GM19351 (cell line): ENCODE data around the gene COL12A1.

Source experiments
- ATAC-seq: cut with Tn5 transposase; IDR thresholded peaks from one replicate; pipeline ENCODE4 v1.9.1; 2021; ENCODE audit warnings: mild to moderate bottlenecking, moderate library complexity; ENCODE audit not compliant: unreplicated experiment

COL12A1 gene

GRCh38 chr6:75145976-75146375 lies 59.9 kb downstream of the COL12A1 start:
- no peak for ATAC-seq

GRCh38 chr6:75145211-75145610 lies 60.6 kb downstream of the COL12A1 start:
- no peak for ATAC-seq

GRCh38 chr6:75144386-75144785 lies 61.5 kb downstream of the COL12A1 start:
- ATAC-seq, result no peak

DNA sequence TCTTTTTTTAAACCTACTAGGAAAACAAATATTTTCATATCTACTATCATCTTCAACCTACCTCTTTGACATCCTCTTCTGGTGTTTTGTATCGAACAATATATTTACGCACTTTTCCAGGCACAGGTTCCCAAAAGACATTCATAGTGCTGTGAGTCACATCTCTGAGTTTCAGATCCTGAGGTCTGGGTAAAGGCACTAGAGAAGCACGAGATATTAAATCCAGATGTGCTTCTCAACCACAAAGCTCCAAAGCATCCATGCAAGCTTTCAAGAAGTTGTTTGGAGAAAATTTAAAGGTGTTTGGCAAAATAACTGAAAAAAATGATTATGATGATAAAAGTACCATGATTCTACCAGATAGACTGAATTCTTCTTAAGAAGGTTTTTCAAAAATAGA lies 62.7 kb downstream of the COL12A1 start:
- no peak for ATAC-seq

DNA sequence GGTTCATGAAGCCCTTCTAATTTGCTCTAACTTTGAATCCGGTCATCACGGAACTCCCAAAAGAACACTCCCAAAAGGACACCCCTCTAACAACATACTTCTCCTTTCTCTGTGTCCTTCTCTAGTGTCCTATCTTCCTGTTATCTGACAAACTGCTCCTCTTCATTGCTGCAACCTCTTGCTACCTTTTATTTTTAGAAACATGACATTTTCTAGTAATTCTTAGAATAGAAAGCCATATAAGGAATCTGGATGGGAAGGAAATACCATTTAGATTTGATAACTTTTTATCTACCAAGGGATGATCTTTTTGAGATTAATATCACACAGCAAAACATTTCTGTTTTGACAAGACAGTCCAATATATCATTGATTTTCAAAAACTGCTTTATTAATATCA lies 63.1 kb downstream of the COL12A1 start:
- ATAC-seq, result no peak

DNA sequence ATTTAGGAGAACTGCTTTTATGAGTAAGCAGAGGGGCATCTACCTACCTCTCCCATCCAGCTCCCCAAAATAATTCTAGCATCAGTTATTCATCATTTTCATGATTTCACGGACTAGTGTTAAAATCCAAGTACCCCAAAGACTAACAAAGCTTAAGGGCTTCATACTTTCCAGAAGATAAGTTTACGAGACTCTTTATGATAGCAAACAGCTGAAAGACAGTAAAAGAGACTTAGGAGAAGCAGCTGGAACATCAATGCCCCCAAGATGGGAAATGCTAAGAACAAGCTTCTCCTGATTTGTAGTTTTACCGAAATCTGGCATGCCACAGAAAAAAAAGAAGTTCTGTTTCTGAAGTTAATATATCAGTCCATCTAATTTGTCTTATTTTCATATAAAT lies 70.0 kb downstream of the COL12A1 start:
- ATAC-seq, result no peak

- ATAC-seq, result no peak
These were observed 70.4 kb downstream of the COL12A1 start for GRCh38 chr6:75135450-75135849.

- ATAC-seq, result no peak
These were observed 75.1 kb downstream of the COL12A1 start for GRCh38 chr6:75130784-75131183.

DNA sequence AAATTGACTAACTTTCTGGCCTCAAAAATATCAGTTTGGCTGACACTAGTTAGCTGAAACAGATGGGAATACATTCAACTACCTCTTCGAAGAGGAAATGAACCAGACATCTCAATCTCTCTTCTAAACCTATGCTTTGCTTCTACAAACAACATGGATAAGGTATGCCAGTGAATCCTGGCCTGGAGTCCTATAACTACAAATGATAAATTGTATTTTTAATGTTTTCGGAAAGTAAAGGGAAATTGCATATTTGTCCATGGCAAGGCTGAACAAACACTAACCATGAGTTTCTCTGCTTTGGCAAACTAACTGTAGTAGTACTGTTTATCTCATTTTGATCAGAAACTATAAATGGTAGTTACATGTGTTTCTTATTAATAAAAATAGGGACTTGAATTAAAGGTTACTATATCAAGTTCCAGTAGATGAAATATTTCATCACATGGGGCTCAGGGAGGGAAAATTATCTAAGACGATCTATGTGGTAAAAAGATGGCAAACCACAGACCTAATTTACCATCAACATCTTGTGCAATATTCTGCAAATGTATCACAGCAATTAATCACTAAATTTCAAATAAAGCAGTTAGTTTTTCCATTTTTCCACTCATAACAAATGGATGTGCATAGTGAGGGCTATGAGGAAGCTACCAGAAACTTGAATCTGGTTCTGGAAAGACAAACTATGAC lies 76.8 kb downstream of the COL12A1 start:
- ATAC-seq, result no peak

DNA sequence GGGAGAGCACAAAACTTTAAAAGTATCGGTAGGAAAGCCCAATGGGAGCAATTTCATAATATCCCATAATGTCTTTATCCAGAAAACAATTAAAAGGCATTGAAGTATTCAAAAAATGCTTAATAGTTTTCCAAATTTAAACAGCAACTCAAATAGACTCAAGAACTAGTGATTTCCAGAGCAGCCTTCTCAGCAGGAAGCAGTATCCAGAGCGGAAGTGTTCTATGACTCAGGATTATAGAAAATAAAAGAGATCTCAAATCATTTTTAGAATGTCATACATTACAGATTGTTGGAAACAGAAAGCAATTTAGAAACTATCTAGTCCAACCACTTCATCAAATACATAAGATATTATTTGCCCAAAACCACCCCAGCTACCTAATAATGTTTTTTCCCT lies 79.3 kb downstream of the COL12A1 start:
- ATAC-seq, result no peak

GRCh38 chr6:75124983-75125382 lies 80.9 kb downstream of the COL12A1 start:
- no peak for ATAC-seq

DNA sequence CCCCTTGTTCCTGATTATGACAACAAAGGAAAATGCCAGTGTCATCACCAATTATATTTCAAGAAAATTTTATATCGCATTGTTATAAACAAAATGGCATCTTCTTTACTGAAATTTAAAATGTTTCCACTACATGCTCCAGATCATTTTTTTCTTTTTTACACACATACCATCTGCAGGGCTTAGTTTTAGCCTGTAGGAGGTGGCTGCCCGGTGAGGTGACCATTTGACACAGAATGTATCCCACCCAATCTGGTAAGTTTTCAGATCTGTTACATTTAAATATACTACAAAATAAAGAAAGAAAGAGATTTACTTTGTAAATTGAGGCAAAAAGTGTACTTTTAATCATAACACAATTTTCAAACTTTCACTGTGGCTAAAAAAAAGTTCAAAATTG lies 81.8 kb downstream of the COL12A1 start:
- no peak for ATAC-seq

DNA sequence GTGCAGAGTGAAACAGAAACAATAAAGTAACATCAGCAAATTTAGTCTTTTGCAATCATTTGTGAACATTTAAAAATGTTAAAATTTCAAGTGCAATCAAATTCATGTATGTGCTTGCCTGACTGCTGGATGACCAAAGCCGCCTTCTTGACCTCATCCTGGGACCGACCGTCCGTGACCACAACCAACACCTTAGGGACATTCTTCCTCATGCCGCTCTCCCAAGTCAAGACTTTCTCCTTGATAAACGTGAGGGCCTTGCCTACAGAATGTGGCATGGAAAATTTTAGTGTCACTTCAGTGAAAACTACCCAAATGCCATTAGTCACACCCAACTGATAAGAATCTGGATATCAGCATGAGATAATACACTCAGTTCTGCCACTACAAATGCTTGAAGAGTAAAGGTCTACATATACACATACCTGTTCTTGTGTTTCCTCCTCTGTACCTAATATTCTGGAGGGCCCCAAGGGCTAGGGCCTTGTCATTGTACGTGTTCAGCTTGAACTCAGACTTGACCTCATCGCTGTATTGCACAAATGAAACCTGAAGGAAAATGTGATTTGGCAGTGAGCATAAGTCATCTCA lies 86.8 kb downstream of the COL12A1 start:
- ATAC-seq, result no peak

DNA sequence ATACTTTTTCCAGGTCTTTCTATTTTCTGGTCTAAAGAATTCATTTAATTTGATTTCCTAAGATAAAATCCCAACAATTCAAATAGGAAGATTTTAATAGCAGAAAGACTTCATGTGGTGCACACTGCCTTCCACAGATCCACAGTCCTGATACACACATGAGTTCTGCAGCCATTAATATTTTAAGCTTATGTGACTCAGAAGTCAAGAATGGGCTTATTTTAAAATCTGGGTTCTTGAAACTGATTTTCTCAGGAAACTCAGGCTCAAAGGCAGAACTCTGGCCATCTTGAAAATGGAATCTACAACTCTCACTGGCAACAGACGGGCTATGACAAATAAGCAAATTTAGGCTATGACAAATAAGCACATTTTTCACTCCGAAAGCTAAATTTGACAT lies 88.2 kb downstream of the COL12A1 start:
- no peak for ATAC-seq

GRCh38 chr6:75116946-75117345 lies 88.9 kb downstream of the COL12A1 start:
- no peak for ATAC-seq

DNA sequence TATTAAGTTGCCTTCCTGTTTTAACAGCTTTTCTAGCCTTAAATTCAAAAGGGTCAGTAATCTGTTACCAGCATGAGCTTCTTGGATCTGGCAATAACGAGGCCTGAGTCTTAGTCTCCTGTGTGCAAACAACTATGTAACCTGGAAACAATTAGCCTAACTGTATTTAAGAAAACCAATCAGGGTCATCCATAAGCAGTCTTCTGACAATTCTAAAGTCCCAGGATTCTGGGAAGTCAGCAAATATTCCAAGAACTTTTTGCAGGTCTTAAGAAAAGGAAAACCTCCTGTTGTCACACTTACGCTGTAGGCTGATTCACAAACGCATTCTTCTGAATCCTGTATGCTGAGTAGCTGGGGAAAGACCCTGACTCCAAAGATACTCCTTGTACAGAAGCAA lies 90.4 kb downstream of the COL12A1 start:
- ATAC-seq, result no peak

DNA sequence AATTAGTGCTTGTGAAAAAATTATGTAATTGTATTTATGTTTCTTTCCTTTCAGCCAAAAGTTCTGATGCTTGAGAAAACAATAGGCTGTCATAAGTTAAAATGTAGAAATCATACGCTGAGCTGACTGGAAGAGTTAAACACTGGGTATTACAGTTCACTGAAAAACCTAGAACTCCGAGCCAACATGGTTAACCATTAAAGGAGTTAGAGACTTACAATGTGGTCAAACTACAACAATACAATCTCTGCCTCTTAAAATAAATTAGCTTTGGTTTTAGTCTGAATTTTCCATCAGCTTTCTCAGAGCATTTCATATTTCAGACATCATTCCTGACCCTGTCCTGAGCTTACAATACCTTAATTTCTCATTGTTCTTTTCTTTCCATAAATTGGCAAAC lies 91.0 kb downstream of the COL12A1 start:
- no peak for ATAC-seq

DNA sequence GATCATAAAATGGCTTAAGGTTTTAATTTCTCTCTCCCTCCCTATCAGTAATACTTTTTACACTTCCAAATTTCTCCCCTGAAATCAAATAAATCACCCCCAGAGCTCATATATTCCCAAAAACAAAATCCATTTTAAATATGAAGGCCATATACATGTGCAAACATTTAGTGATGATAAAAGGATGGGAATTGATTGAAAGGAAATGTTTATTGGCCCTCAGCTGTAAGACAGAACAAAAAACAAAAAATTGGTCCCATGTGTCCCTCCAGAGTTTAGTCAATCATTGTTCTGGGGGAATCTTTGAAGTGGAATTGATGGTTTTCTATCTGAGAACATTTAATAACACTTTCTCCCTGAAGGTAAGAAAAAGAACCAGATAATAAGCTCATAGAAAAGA lies 91.7 kb downstream of the COL12A1 start:
- ATAC-seq, result no peak

- ATAC-seq, result no peak
These were observed 92.4 kb downstream of the COL12A1 start for GRCh38 chr6:75113446-75113845.

- ATAC-seq, result no peak
These were observed 96.1 kb downstream of the COL12A1 start for GRCh38 chr6:75109765-75110164.

DNA sequence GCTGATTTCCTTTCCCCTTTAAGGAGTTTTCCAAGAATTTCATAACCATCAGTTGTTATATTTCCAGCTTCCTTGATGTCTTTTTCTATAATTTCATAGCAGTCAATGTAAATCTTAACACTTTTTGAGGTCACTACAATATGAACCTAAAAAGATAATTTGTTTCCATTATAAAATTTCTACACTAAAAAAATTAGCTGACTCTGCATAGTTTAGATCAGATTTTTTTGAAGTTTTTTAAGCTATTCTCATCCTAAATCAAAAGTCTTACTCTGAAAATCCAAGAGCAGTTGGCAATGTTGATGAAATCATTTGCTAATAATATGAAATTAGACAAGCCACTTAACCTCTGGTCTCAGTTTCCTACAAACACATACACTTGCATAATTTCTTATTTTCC lies 96.8 kb downstream of the COL12A1 start:
- ATAC-seq, result no peak

DNA sequence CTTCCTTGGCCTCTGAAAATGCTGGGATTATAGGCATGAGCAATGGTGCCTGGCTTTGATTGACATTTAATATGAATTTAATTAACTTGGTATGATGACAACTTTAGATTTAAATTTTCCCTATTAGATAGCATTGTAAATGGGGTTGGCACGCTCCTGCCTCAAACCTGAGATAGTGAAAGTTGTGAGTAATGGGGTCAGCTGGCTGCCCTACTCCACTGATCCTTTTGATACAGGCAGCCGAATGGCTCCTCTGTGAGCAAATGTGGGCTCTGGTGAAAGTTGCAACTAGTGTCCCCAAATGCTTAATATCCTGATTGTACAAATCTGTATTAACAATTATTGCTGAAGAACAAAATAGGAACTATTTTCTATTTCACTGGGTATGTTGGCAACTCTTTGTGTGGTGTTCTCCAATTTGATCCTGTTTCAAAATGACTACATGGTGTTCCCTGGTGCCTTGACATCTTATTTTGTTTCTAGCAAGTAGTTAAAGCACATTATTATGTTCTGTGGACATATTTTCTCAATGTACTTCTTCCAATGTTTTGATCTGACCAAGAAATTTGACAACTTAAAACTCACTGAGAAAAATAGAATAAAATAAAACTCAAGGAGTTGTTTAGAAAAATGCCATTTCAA lies 97.4 kb downstream of the COL12A1 start:
- no peak for ATAC-seq

DNA sequence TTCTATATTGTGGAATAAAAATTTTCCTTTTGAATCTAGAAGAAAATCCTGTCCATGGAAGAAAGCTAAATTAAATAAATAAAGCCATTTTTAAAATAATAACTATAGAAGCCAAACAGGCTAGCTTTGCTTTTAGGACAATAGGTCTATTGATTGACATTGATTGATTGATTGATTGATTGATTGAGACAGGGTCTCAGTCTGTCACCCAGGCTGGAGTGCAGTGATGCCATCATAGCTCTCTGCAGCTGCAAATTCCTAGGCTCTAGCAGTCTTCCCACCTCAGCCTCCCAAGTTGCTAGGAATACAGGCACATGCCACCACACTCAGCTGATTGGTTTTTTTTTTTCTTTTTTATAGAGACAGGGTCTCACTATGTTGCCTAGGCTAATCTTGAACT lies 97.9 kb downstream of the COL12A1 start:
- no peak for ATAC-seq
